ENCODE data around the gene ZNF892. TPM values are rescaled to one million over a fixed set of nuclear protein-coding genes. Genes with fewer than 3 reads are reported as not detected.
"Not testable (repeated sequence)": the region's sequence is repeated elsewhere in the genome, so short reads cannot be mapped to it uniquely, and the experiment has no call there.

ZNF892 gene
- total RNA-seq, 1 experiment from 2014 or later, result not detected

GRCh38 chr2:95185197-95185596 lies 22.1 kb upstream of the ZNF892 start:
- H3K4me1 ChIP-seq (ENCODE audit: insufficient read depth, low read length), result no peaks in the 10 kb centered on the region
- no peaks in the 10 kb centered on the region for H3K9me2 ChIP-seq (replicated peaks; ENCODE audit: low read length)
- H2AFZ ChIP-seq (ENCODE audit: low read length), result no peak overlapping the region
- CTCF ChIA-PET, result no interaction called here
- ATAC-seq (no peak), DNase-seq (no peak)
- no peak overlapping the region for H3K4me3 ChIP-seq (ENCODE audit: low read length)
- no peaks in the 10 kb centered on the region for H3K9me3 ChIP-seq (ENCODE audit: low read length)
- no peaks in the 10 kb centered on the region for H3F3A ChIP-seq (ENCODE audit: low read length, unreplicated experiment)
- no peak overlapping the region for H3K9ac ChIP-seq (ENCODE audit: low read length)
- H3K79me2 ChIP-seq (ENCODE audit: low read length), result no peaks in the 10 kb centered on the region
- POLR2A ChIA-PET (ENCODE audit: unreplicated experiment), result interaction anchor here (0.6 kb wide), 1 partner anchor 41 kb away, joined by 3 read pairs; no protein-coding TSS in a partner anchor
- no TSS peak for BruUV-seq (replicated peaks)
- intact Hi-C loops (cut with micrococcal nuclease), result no loop called here
- H3K27ac ChIP-seq (ENCODE audit: low read length), result no peak overlapping the region
- no peak overlapping the region for H3K4me2 ChIP-seq (ENCODE audit: low read length)
- no peaks in the 10 kb centered on the region for H3K27me3 ChIP-seq (ENCODE audit: low read length)
- no peaks in the 10 kb centered on the region for H4K20me1 ChIP-seq (ENCODE audit: low read length)
- H3K36me3 ChIP-seq (ENCODE audit: low read depth, low read length), result peaks cover 22% of the 10 kb centered on the region
- no peak for TF ChIP-seq EZH2 (IDR thresholded peaks at IDR 0.05; ENCODE audit: low read length, unreplicated experiment)
- TF ChIP-seq CTCF (conservative IDR thresholded peaks at IDR 0.05; ENCODE audit: low read depth, low read length), result no peak
- TF ChIP-seq EZH2phosphoT487 (IDR thresholded peaks at IDR 0.05; ENCODE audit: borderline replicate concordance, low read length), result no peak

GRCh38 chr2:95185973-95186372 lies 21.3 kb upstream of the ZNF892 start:
- Histone ChIP-seq H3K36me3 (ENCODE audit: low read depth, low read length) (peaks cover 16% of the 10 kb centered on the region), H3K9ac (ENCODE audit: low read length) (no peak overlapping the region), H2AFZ (ENCODE audit: low read length) (no peak overlapping the region), H4K20me1 (ENCODE audit: low read length) (no peaks in the 10 kb centered on the region), H3K27ac (ENCODE audit: low read length) (no peak overlapping the region), H3K9me3 (ENCODE audit: low read length) (no peaks in the 10 kb centered on the region), H3K9me2 (replicated peaks; ENCODE audit: low read length) (no peaks in the 10 kb centered on the region), H3K4me2 (ENCODE audit: low read length) (no peak overlapping the region), H3K4me1 (ENCODE audit: insufficient read depth, low read length) (no peaks in the 10 kb centered on the region), H3F3A (ENCODE audit: low read length, unreplicated experiment) (no peaks in the 10 kb centered on the region), H3K79me2 (ENCODE audit: low read length) (no peaks in the 10 kb centered on the region), H3K4me3 (ENCODE audit: low read length) (no peak overlapping the region), H3K27me3 (ENCODE audit: low read length) (no peaks in the 10 kb centered on the region)
- intact Hi-C loops (cut with micrococcal nuclease), result no loop called here
- ChIA-PET CTCF (no interaction called here), POLR2A (ENCODE audit: unreplicated experiment) (interaction anchor here (0.7 kb wide), 1 partner anchor 64 kb away, joined by 3 read pairs; no protein-coding TSS in a partner anchor)
- DNase-seq (no peak), ATAC-seq (no peak)
- BruUV-seq (replicated peaks), result no TSS peak
- TF ChIP-seq EZH2 (IDR thresholded peaks at IDR 0.05; ENCODE audit: low read length, unreplicated experiment), result no peak
- no peak for TF ChIP-seq EZH2phosphoT487 (IDR thresholded peaks at IDR 0.05; ENCODE audit: borderline replicate concordance, low read length)
- TF ChIP-seq CTCF (conservative IDR thresholded peaks at IDR 0.05; ENCODE audit: low read depth, low read length), result no peak

- H3K27ac ChIP-seq (ENCODE audit: low read length); H3K4me2 ChIP-seq (ENCODE audit: low read length); H3F3A ChIP-seq (ENCODE audit: low read length, unreplicated experiment); H3K9me2 ChIP-seq (replicated peaks; ENCODE audit: low read length); intact Hi-C loops (cut with micrococcal nuclease); POLR2A ChIA-PET (ENCODE audit: unreplicated experiment); H3K27me3 ChIP-seq (ENCODE audit: low read length); H3K9ac ChIP-seq (ENCODE audit: low read length); BruUV-seq (replicated peaks); H3K9me3 ChIP-seq (ENCODE audit: low read length); H3K4me3 ChIP-seq (ENCODE audit: low read length); CTCF ChIA-PET; ATAC-seq; H3K79me2 ChIP-seq (ENCODE audit: low read length); H3K36me3 ChIP-seq (ENCODE audit: low read depth, low read length); H3K4me1 ChIP-seq (ENCODE audit: insufficient read depth, low read length); H4K20me1 ChIP-seq (ENCODE audit: low read length); H2AFZ ChIP-seq (ENCODE audit: low read length): not testable (repeated sequence)
- 0 out of 2 replicates have a peak, but pooled peaks have one; percentile 25 for TF ChIP-seq CTCF (conservative IDR thresholded peaks at IDR 0.05; ENCODE audit: low read depth, low read length)
- peak; percentile 64 for DNase-seq
Measured at GRCh38 chr2:95192956-95193355, 14.4 kb upstream of the ZNF892 start.

All from PC-3 (cell line).